Endothelial cell of umbilical vein (primary cell): ENCODE measurements around the gene TBC1D14.

ENCODE experiments used
- CTCF ChIP-seq, 2 donors: IDR thresholded peaks; 1 replicate in 1 of 2; 2 replicates in 1 of 2; pipeline ENCODE4 v1.5.1; 2011; ENCODE audit warnings: low read length in 2 of 2, mild to moderate bottlenecking in 2 of 2, moderate library complexity in 2 of 2, control low read depth in 1 of 2, inconsistent platforms in 1 of 2, low read depth in 1 of 2; ENCODE audit not compliant: insufficient read depth in 1 of 2; ENCODE audit errors: extremely low read depth in 1 of 2
- EZH2 ChIP-seq: IDR thresholded peaks from 2 replicates; pipeline ENCODE4 v1.6.1; 2012; ENCODE audit warnings: borderline replicate concordance, low read depth, mild to moderate bottlenecking, moderate library complexity, low read length, inconsistent platforms; ENCODE audit not compliant: severe bottlenecking
- JUN ChIP-seq: IDR thresholded peaks from 2 replicates; pipeline ENCODE4 v1.6.1; 2011; ENCODE audit warnings: borderline replicate concordance, low read depth; ENCODE audit not compliant: insufficient read length, insufficient read depth
- MYC ChIP-seq: IDR thresholded peaks from one replicate; pipeline ENCODE4 v1.6.1; 2011; ENCODE audit warnings: mild to moderate bottlenecking, low read depth, low read length
- POLR2A ChIP-seq: IDR thresholded peaks from 2 replicates; pipeline ENCODE4 v1.6.1; 2012; ENCODE audit warnings: low read depth, mild to moderate bottlenecking, control low read depth, low read length
- POLR2AphosphoS5 ChIP-seq: IDR thresholded peaks from 2 replicates; pipeline ENCODE4 v1.6.1; 2012; ENCODE audit warnings: low read depth, mild to moderate bottlenecking, control low read depth, low read length, moderate library complexity; ENCODE audit not compliant: insufficient read depth

DNA sequence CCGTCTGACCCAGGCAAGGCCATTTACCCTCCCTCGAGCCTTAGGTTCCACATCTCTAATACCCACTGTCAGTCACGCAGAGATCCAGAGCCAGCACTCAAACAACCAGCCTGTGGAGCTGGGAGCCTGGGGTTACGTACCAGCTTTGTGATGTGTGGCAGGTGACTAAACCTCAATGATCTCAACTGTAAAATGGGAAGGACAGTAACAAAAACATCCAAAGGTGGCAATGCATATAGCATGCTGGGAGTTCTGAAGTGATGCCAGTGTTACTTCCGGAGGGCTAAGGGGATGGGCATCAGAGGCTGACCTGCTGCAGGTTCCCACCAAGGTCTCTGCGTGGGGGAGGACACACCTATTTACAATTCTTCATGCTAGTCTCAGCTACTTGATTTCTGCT, 152.2 kb downstream of the TBC1D14 start:
- TF ChIP-seq CTCF (IDR thresholded peaks at IDR 0.05; ENCODE audit: extremely low read depth in 1 of 2, insufficient read depth in 1 of 2, low read depth in 1 of 2, low read length in 2 of 2) (no peak), POLR2A (no peak), MYC (no peak), JUN (no peak), EZH2 (no peak), POLR2AphosphoS5 (no peak)
